ENCODE data around the gene TSPAN17. TPM values are rescaled to one million over a fixed set of nuclear protein-coding genes. Genes with fewer than 3 reads are reported as not detected.

Gene TSPAN17
- total RNA-seq, 1 experiment from 2014 or later = 23.3 TPM

DNA sequence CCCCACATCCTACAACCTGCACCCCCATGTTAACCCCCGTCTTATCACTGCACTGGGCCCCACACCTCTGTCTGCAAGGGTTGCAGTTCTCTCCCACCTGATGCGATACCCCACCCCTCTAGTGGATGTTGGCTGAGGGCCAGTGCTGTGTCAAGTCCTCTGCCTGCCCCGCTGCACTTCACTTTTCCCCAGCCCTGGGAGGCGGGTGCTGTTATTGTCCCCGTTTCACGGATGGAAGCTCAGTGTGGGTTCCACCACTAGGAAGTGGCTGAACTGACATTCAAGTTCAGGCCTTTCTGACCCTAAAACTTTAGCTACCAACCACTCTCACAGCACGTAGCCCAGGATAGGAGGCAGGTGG is 20.4 kb upstream of the TSPAN17 start:
- peaks cover 14% of the 10 kb centered on the region for H3K4me1 ChIP-seq (ENCODE audit: insufficient read depth, low read length, poor library complexity, severe bottlenecking)
- H3K27me3 ChIP-seq (replicated peaks; ENCODE audit: insufficient read depth, low read depth, low read length, poor library complexity) = peaks cover 20% of the 10 kb centered on the region
- BruUV-seq (replicated peaks) = no TSS peak
- DNase-seq (ENCODE audit: low spot score) = no peak
- H3K9me3 ChIP-seq (ENCODE audit: low read depth, low read length, poor library complexity, severe bottlenecking) = no peaks in the 10 kb centered on the region
- TF ChIP-seq, protein P1, sequence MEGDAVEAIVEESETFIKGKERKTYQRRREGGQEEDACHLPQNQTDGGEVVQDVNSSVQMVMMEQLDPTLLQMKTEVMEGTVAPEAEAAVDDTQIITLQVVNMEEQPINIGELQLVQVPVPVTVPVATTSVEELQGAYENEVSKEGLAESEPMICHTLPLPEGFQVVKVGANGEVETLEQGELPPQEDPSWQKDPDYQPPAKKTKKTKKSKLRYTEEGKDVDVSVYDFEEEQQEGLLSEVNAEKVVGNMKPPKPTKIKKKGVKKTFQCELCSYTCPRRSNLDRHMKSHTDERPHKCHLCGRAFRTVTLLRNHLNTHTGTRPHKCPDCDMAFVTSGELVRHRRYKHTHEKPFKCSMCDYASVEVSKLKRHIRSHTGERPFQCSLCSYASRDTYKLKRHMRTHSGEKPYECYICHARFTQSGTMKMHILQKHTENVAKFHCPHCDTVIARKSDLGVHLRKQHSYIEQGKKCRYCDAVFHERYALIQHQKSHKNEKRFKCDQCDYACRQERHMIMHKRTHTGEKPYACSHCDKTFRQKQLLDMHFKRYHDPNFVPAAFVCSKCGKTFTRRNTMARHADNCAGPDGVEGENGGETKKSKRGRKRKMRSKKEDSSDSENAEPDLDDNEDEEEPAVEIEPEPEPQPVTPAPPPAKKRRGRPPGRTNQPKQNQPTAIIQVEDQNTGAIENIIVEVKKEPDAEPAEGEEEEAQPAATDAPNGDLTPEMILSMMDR (conservative IDR thresholded peaks at IDR 0.05; ENCODE audit: low read depth, low read length) = no peak
- TF ChIP-seq EZH2 (IDR thresholded peaks at IDR 0.05; ENCODE audit: borderline replicate concordance, low read depth, low read length, poor library complexity, severe bottlenecking) = no peak
- ChIA-PET CTCF (no interaction called here), POLR2A (ENCODE audit: low non-redundant PET) (no interaction called here)
- H3K36me3 ChIP-seq (ENCODE audit: insufficient read depth, low read length, poor library complexity, severe bottlenecking) = no peaks in the 10 kb centered on the region
- H3K27ac ChIP-seq (ENCODE audit: low read depth, low read length, poor library complexity, severe bottlenecking) = no peak overlapping the region
- intact Hi-C loops (cut with micrococcal nuclease; ENCODE audit: unreplicated experiment) = no loop called here
- H3K4me3 ChIP-seq (ENCODE audit: low read depth, low read length, poor library complexity, severe bottlenecking) = no peak overlapping the region

DNA sequence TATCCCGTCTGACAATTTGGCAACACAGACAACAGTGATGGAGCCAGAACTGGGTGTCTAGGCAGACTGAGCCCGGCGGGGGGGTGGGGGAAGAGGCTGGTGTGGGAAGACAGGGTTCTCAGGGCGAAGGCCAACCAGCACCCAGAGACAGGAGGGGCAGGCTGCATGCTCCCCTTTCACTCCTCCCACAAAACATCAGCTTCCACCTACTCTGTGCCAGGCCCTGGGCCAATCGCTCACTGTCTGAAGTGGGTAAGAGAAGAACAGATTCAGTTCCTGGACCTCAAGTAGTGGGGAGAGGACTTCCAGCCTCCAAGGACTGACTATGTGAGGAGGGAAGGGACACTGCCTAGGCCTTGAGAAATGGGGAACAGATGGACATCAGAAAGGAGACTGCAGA is 19.7 kb upstream of the TSPAN17 start:
- H3K36me3 ChIP-seq (ENCODE audit: insufficient read depth, low read length, poor library complexity, severe bottlenecking) = no peaks in the 10 kb centered on the region
- CTCF ChIA-PET = no interaction called here
- no peak overlapping the region for H3K4me3 ChIP-seq (ENCODE audit: low read depth, low read length, poor library complexity, severe bottlenecking)
- no TSS peak for BruUV-seq (replicated peaks)
- DNase-seq (ENCODE audit: low spot score) = no peak
- TF ChIP-seq, protein P1 (conservative IDR thresholded peaks at IDR 0.05; ENCODE audit: low read depth, low read length) = no peak
- no peak for TF ChIP-seq EZH2 (IDR thresholded peaks at IDR 0.05; ENCODE audit: borderline replicate concordance, low read depth, low read length, poor library complexity, severe bottlenecking)
- POLR2A ChIA-PET (ENCODE audit: low non-redundant PET) = no interaction called here
- no peaks in the 10 kb centered on the region for H3K9me3 ChIP-seq (ENCODE audit: low read depth, low read length, poor library complexity, severe bottlenecking)
- peaks cover 14% of the 10 kb centered on the region for H3K4me1 ChIP-seq (ENCODE audit: insufficient read depth, low read length, poor library complexity, severe bottlenecking)
- peaks cover 20% of the 10 kb centered on the region for H3K27me3 ChIP-seq (replicated peaks; ENCODE audit: insufficient read depth, low read depth, low read length, poor library complexity)
- H3K27ac ChIP-seq (ENCODE audit: low read depth, low read length, poor library complexity, severe bottlenecking) = no peak overlapping the region
- intact Hi-C loops (cut with micrococcal nuclease; ENCODE audit: unreplicated experiment) = no loop called here

DNA sequence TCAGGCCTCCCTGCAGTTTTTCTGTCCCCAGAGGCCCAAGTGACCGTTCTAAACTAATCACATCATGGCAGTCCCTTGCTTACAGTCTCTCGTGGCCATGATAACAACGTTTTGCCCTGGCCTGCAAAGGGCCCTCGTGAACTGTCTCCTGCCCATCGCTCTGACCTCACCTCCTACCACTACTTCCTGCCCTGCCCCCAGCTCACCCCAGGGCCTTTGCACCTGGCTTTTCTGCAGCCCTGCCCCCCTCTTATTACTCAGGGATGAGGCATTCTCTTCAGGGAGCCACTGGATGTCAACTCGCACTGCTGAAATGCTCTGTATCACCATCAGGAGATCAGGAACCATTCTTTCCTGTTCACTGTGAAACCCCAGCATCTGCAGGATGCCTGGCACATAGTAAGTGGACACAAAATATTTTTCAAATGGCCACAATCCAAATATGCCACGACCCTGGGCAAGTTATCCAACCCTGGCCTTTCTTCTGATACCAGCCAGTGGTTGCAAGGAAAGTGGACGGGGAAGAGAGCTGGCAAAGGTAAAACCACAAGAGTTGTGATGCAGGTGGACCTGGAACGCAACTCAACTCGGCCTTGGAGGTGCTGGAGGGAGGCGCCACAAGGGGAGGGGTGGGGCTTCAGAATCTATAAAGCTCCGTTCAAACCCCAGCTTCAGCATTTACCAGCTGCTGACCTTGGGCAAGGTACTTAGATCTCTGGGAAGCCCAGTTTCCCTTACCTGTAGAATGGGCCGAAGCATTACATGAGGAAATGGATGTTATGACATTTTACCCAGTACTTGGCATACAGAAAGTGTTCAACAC is 18.7 kb upstream of the TSPAN17 start:
- ChIA-PET POLR2A (ENCODE audit: low non-redundant PET) (no interaction called here), CTCF (no interaction called here)
- DNase-seq (ENCODE audit: low spot score) = no peak
- intact Hi-C loops (cut with micrococcal nuclease; ENCODE audit: unreplicated experiment) = no loop called here
- no peak overlapping the region for H3K4me3 ChIP-seq (ENCODE audit: low read depth, low read length, poor library complexity, severe bottlenecking)
- TF ChIP-seq, protein P1 (conservative IDR thresholded peaks at IDR 0.05; ENCODE audit: low read depth, low read length) = no peak
- TF ChIP-seq EZH2 (IDR thresholded peaks at IDR 0.05; ENCODE audit: borderline replicate concordance, low read depth, low read length, poor library complexity, severe bottlenecking) = no peak
- H3K4me1 ChIP-seq (ENCODE audit: insufficient read depth, low read length, poor library complexity, severe bottlenecking) = peaks cover 21% of the 10 kb centered on the region
- no TSS peak for BruUV-seq (replicated peaks)
- H3K36me3 ChIP-seq (ENCODE audit: insufficient read depth, low read length, poor library complexity, severe bottlenecking) = no peaks in the 10 kb centered on the region
- H3K27me3 ChIP-seq (replicated peaks; ENCODE audit: insufficient read depth, low read depth, low read length, poor library complexity) = peaks cover 20% of the 10 kb centered on the region
- no peak overlapping the region for H3K27ac ChIP-seq (ENCODE audit: low read depth, low read length, poor library complexity, severe bottlenecking)
- no peaks in the 10 kb centered on the region for H3K9me3 ChIP-seq (ENCODE audit: low read depth, low read length, poor library complexity, severe bottlenecking)

Data from A673 (cell line).